Measurements from ENCODE around the gene PLAGL1. TPM values are rescaled to one million over a fixed set of nuclear protein-coding genes. Genes with fewer than 3 reads are reported as not detected.

The PLAGL1 gene
- total RNA-seq, 2 donors from 2014 or later = 36.6 to 51.8 TPM

DNA sequence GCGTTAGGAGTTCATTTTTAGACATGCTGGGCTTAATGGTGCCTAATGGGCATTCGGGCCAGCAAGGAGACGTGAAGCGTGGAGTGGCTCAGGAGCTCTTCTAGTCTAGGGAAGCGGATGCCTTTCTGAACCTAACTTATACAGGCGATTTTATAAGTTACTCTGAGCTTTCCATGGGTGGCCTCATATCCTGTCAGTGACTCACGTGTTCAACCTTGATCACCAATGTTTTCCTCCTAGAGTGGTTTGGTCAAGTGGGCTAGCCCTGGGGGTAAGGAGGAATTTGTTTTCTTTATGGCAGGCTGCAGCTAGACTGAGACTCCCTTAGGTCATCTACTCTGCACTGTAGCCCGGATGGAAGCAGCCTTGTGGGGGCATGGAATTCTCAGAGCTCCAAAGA is 52.1 kb downstream of the PLAGL1 start:
- DNase-seq = no peak
- Mint-ChIP-seq H3K9me3 (no peaks in the 10 kb centered on the region), H3K4me3 (no peak overlapping the region), H3K27me3 (ENCODE audit: low read depth) (no peaks in the 10 kb centered on the region), H3K36me3 (ENCODE audit: insufficient read depth in 2 of 2) (no peaks in the 10 kb centered on the region), H3K27ac (no peak overlapping the region), H3K4me1 (ENCODE audit: low read depth) (no peaks in the 10 kb centered on the region)
- no peak for ATAC-seq (replicated peaks in 1 of 2)

- H3K9me3 Mint-ChIP-seq = no peaks in the 10 kb centered on the region
- no peak overlapping the region for H3K27ac Mint-ChIP-seq
- no peak for ATAC-seq (replicated peaks in 1 of 2)
- no peak for DNase-seq
- H3K36me3 Mint-ChIP-seq (ENCODE audit: insufficient read depth in 2 of 2) = no peaks in the 10 kb centered on the region
- H3K4me3 Mint-ChIP-seq = no peak overlapping the region
- H3K27me3 Mint-ChIP-seq (ENCODE audit: low read depth) = no peaks in the 10 kb centered on the region
- H3K4me1 Mint-ChIP-seq (ENCODE audit: low read depth) = no peaks in the 10 kb centered on the region
These were observed 54.1 kb downstream of the PLAGL1 start for GRCh38 chr6:143953922-143954321.

DNA sequence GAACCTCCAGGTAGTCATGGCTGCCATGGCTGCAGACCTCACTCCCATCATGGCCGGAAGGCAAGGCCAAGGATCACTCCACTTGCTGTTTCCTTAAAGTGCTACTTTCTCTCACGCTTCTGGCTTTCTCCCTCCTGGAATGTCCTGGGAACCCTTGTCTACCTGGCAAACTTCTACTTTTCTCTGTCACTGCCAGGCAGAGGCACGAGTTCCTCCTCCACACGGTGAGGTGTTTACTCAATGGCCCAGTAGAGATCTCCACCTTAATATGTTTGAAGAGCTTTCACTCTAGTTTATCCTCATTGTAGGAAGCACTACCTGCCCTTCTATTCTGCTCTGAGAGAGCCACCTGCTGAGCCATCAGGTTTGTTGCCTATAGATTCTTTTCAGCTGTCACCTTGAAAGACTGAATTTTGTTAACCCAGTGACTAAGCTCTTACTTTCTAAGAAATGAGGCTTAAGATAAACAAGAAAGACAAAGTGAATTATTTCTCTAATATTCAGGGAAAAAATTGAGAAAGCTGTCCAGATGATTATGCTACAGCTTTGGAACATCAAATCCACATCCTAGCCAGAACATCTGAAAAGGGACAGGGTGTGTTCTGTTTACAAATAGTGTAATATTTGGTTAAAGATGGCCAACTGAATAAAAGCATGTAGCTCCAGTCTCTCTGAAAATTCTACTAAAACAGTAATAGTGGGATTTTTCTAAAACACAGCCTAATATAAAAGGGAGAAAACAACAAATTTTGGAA is 54.9 kb downstream of the PLAGL1 start:
- Mint-ChIP-seq H3K27me3 (ENCODE audit: low read depth) (no peaks in the 10 kb centered on the region), H3K4me1 (ENCODE audit: low read depth) (no peaks in the 10 kb centered on the region), H3K36me3 (ENCODE audit: insufficient read depth in 2 of 2) (no peaks in the 10 kb centered on the region), H3K27ac (no peak overlapping the region), H3K9me3 (no peaks in the 10 kb centered on the region), H3K4me3 (no peak overlapping the region)
- no peak for DNase-seq
- ATAC-seq (replicated peaks in 1 of 2) = no peak

GRCh38 chr6:143952060-143952778 is 55.8 kb downstream of the PLAGL1 start:
- DNase-seq (no peak), ATAC-seq (replicated peaks in 1 of 2) (no peak)
- peaks cover 3 to 4% of the 10 kb centered on the region in 2 donors for H3K36me3 Mint-ChIP-seq (ENCODE audit: insufficient read depth in 2 of 2)
- no peak overlapping the region for H3K4me3 Mint-ChIP-seq
- peaks cover 0 to 4% of the 10 kb centered on the region in 2 donors for H3K9me3 Mint-ChIP-seq
- no peak overlapping the region for H3K27ac Mint-ChIP-seq
- no peaks in the 10 kb centered on the region for H3K27me3 Mint-ChIP-seq (ENCODE audit: low read depth)
- no peaks in the 10 kb centered on the region for H3K4me1 Mint-ChIP-seq (ENCODE audit: low read depth)

DNA sequence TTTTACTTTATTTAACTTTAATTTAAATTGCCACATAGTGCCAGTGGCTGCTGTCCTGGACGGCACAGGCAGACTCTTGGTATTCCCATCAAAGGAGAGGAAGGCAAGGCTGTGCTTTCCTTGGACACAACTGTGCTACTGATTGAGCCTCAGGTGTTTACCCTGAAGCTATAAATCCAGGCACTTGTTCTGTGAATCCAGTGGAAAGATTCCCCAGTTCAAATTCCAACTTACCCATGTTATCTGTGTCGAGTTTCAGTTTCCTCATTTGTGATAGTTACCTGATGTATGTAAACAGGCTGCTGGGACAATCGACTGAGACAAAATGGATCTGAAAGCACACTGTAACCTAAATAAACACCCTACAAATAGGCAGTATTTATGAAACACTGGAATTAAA is 57.2 kb downstream of the PLAGL1 start:
- Mint-ChIP-seq H3K36me3 (ENCODE audit: insufficient read depth in 2 of 2) (peaks cover 3 to 5% of the 10 kb centered on the region in 2 donors), H3K4me3 (no peak overlapping the region), H3K4me1 (ENCODE audit: low read depth) (no peaks in the 10 kb centered on the region), H3K27ac (no peak overlapping the region), H3K9me3 (peaks cover 0 to 5% of the 10 kb centered on the region in 2 donors), H3K27me3 (ENCODE audit: low read depth) (no peaks in the 10 kb centered on the region)
- no peak for ATAC-seq (replicated peaks in 1 of 2)
- no peak for DNase-seq

GRCh38 chr6:143949962-143950361 is 58.1 kb downstream of the PLAGL1 start:
- Mint-ChIP-seq H3K4me1 (ENCODE audit: low read depth) (no peaks in the 10 kb centered on the region), H3K36me3 (ENCODE audit: insufficient read depth in 2 of 2) (peaks cover 3 to 5% of the 10 kb centered on the region in 2 donors), H3K9me3 (peaks cover 0 to 5% of the 10 kb centered on the region in 2 donors), H3K27ac (no peak overlapping the region), H3K27me3 (ENCODE audit: low read depth) (no peaks in the 10 kb centered on the region), H3K4me3 (no peak overlapping the region)
- DNase-seq (no peak), ATAC-seq (replicated peaks in 1 of 2) (no peak)

DNA sequence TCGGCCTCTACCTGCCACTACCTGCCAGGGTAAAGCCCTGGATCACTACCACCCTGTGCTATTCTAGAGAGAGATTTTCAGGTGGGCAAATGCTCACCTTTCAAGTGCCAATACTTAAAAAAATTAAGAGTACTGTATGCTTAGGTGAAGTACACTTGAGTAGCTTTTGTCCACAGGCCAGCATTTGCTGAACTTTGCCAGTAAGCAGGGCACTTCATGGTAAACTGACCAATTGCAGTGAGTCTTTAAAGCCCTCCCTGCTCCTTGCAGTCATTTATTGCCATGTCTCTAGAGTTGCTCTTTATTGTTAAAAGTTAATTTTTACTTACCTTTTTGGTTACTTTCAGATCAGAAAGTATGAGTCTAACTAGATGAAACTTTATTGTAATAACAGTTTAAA is 58.5 kb downstream of the PLAGL1 start:
- Mint-ChIP-seq H3K27ac (no peak overlapping the region), H3K36me3 (ENCODE audit: insufficient read depth in 2 of 2) (peaks cover 3 to 5% of the 10 kb centered on the region in 2 donors), H3K4me1 (ENCODE audit: low read depth) (no peaks in the 10 kb centered on the region), H3K9me3 (peaks cover 0 to 5% of the 10 kb centered on the region in 2 donors), H3K4me3 (no peak overlapping the region), H3K27me3 (ENCODE audit: low read depth) (no peaks in the 10 kb centered on the region)
- ATAC-seq (replicated peaks in 1 of 2) = no peak
- DNase-seq = no peak

DNA sequence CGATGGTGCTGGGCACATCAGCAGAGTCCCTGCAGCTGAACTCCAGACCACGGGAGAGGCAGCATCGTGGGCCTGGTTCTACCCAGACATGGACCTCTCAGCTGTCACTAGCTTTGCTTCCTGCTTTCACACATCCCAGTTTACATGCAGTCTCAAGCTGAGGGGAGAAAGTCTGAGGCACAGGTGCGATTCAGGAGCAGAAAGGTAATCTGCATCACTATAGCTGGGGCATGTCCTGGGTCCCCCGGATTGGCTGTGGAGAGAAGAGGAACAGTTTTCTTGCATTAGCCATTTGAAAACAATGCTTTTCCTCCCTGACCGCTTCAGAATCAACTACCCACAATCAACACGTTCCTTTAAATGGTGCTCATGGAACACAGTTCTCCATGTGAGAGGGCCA is 59.9 kb downstream of the PLAGL1 start:
- no peak overlapping the region for H3K27ac Mint-ChIP-seq

GRCh38 chr6:143941852-143942627 is 66.0 kb downstream of the PLAGL1 start:
- Mint-ChIP-seq H3K27ac (no peak overlapping the region), H3K27me3 (ENCODE audit: low read depth) (no peaks in the 10 kb centered on the region), H3K9me3 (no peaks in the 10 kb centered on the region), H3K4me3 (no peak overlapping the region), H3K4me1 (ENCODE audit: low read depth) (peaks cover 18% of the 10 kb centered on the region), H3K36me3 (ENCODE audit: insufficient read depth in 2 of 2) (no peaks in the 10 kb centered on the region)
- ATAC-seq (replicated peaks in 1 of 2) = peak; percentile 71 to 73
- peak; percentile 63 to 74 for DNase-seq

More for the DNA sequence above, 59.9 kb downstream of the PLAGL1 start:
- no peaks in the 10 kb centered on the region for H3K4me1 Mint-ChIP-seq (ENCODE audit: low read depth)
- no peaks in the 10 kb centered on the region for H3K27me3 Mint-ChIP-seq (ENCODE audit: low read depth)
- no peak for ATAC-seq (replicated peaks in 1 of 2)
- no peak for DNase-seq
- no peak overlapping the region for H3K4me3 Mint-ChIP-seq
- H3K9me3 Mint-ChIP-seq = peaks cover 0 to 5% of the 10 kb centered on the region in 2 donors
- peaks cover 3 to 5% of the 10 kb centered on the region in 2 donors for H3K36me3 Mint-ChIP-seq (ENCODE audit: insufficient read depth in 2 of 2)

DNA sequence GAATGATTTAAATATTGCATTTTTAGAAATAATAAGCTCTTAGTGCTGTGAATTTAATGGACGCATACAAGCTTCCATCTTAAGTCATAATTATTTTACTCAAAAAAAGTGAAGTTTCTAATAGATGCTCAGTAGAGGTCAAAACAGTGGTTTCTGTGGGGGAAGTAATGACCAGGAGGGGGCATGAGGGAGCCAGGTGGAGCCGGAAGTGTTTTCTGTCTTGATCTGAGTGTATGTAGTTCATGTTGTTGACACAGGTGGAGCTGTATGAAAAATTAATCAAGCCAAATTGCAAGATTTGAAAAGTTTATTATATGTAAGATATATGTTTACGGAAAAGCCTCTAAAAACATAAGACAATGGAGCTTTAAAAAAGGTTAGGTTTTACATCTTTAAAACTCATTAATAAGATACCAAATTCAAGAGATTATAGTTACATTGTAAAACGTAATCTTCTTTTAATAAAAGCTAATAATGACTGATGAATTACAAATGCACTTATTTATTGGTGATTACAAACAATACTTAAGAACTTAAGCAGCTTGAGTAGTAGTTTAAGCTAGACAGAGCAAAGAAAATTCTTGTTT is 68.0 kb downstream of the PLAGL1 start:
- H3K36me3 Mint-ChIP-seq (ENCODE audit: insufficient read depth in 2 of 2) = no peaks in the 10 kb centered on the region
- no peak overlapping the region for H3K4me3 Mint-ChIP-seq
- H3K27me3 Mint-ChIP-seq (ENCODE audit: low read depth) = no peaks in the 10 kb centered on the region
- peak; percentile 76 to 84 for ATAC-seq (replicated peaks in 1 of 2)
- peaks cover 18% of the 10 kb centered on the region for H3K4me1 Mint-ChIP-seq (ENCODE audit: low read depth)
- peak; percentile 64 to 68 for DNase-seq
- no peak overlapping the region for H3K27ac Mint-ChIP-seq
- H3K9me3 Mint-ChIP-seq = no peaks in the 10 kb centered on the region

DNA sequence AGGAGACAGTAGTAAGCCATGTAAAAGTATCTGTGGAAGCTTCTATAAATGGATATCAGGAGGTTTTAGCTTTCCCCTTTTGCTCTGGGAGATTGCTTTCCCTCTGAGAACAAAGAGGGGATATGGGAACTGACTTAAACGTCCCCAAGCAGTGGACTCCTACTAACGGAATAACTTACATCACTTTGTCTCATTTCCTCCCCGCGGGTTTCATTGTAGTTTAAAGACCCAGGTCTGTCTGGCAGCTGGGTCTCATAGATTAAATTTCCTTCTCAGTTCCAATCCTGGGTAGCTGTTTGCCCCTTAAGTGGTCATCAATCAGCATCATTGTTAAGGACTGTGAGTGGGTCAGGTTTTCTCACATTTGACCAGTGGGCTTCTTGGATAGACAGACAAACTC is 68.7 kb downstream of the PLAGL1 start:
- Mint-ChIP-seq H3K27ac (no peak overlapping the region), H3K4me1 (ENCODE audit: low read depth) (peaks cover 18% of the 10 kb centered on the region), H3K4me3 (no peak overlapping the region), H3K27me3 (ENCODE audit: low read depth) (no peaks in the 10 kb centered on the region), H3K36me3 (ENCODE audit: insufficient read depth in 2 of 2) (no peaks in the 10 kb centered on the region), H3K9me3 (no peaks in the 10 kb centered on the region)
- DNase-seq (no peak), ATAC-seq (replicated peaks in 1 of 2) (no peak)

GRCh38 chr6:143937668-143937970 is 70.4 kb downstream of the PLAGL1 start:
- DNase-seq = no peak
- peaks cover 2% of the 10 kb centered on the region in 2 donors for H3K36me3 Mint-ChIP-seq (ENCODE audit: insufficient read depth in 2 of 2)
- no peak for ATAC-seq (replicated peaks in 1 of 2)
- no peaks in the 10 kb centered on the region for H3K27me3 Mint-ChIP-seq (ENCODE audit: low read depth)
- no peak overlapping the region for H3K27ac Mint-ChIP-seq
- no peaks in the 10 kb centered on the region for H3K9me3 Mint-ChIP-seq
- H3K4me3 Mint-ChIP-seq = no peak overlapping the region
- peaks cover 18% of the 10 kb centered on the region for H3K4me1 Mint-ChIP-seq (ENCODE audit: low read depth)
